Transverse colon (tissue), 4 donors: ENCODE results near the gene BRCC3. TPM values are rescaled to one million over a fixed set of nuclear protein-coding genes. Genes with fewer than 3 reads are reported as not detected.

ENCODE experiments used
- DNase-seq: peaks from one replicate; pipeline ENCODE4 v3.0.0-alpha.2; 2019
- H3K27ac ChIP-seq, 4 donors: fragments of 200-600 bp; sonication (generic); 2 replicates each; pipeline ENCODE4 v1.5.1; 2016 to 2018; ENCODE audit warnings: inconsistent platforms in 4 of 4
- H3K27me3 ChIP-seq: fragments of 200-600 bp; sonication (generic); 2 replicates; pipeline ENCODE4 v1.5.1; 2017; ENCODE audit warnings: inconsistent platforms
- H3K36me3 ChIP-seq, 4 donors: fragments of 200-600 bp; sonication (generic); 2 replicates each; pipeline ENCODE4 v1.5.1; 2017 to 2019; ENCODE audit warnings: inconsistent platforms in 4 of 4
- H3K4me1 ChIP-seq, 4 donors: fragments of 200-600 bp; sonication (generic); 2 replicates each; pipeline ENCODE4 v1.5.1; 2017 to 2020; ENCODE audit warnings: inconsistent platforms in 4 of 4
- H3K4me3 ChIP-seq, 4 donors: fragments of 200-600 bp; sonication (generic); 1 replicate in 1 of 4; 2 replicates in 3 of 4; pipeline versions ENCODE4 v1.5.1 to v1.6.1; 2017 to 2019; ENCODE audit warnings: inconsistent platforms in 4 of 4
- H3K9me3 ChIP-seq, 2 donors: fragments of 200-600 bp; sonication (generic); 2 replicates each; pipeline ENCODE4 v1.5.1; 2017 to 2019; ENCODE audit warnings: inconsistent platforms in 2 of 2
- CTCF ChIP-seq, 5 experiments: fragments of 200-600 bp in 3 of 5; fragments of 450-650 bp in 2 of 5; sonication (generic) in 3 of 5; IDR thresholded peaks; 1 replicate in 2 of 5; 2 replicates in 3 of 5; pipeline ENCODE4 v1.5.1; 2016 to 2017; ENCODE audit warnings: antibody characterized with exemption in 5 of 5, inconsistent platforms in 3 of 5, mild to moderate bottlenecking in 2 of 5, moderate library complexity in 1 of 5
- EP300 ChIP-seq: sonication (generic); formaldehyde crosslinking; IDR thresholded peaks from one replicate; pipeline ENCODE4 v1.6.1; 2017; ENCODE audit warnings: antibody characterized with exemption, low read depth
- POLR2A ChIP-seq: fragments of 450-650 bp; IDR thresholded peaks from one replicate; pipeline ENCODE4 v1.6.1; 2016; ENCODE audit warnings: antibody characterized with exemption, mild to moderate bottlenecking, moderate library complexity
- POLR2AphosphoS5 ChIP-seq, 3 donors: sonication (generic); formaldehyde crosslinking; IDR thresholded peaks; one replicate each; pipeline ENCODE4 v1.6.1; 2016; ENCODE audit warnings: antibody characterized with exemption in 3 of 3
- WGBS, 2 donors: methylation state at CpG; one replicate each; pipeline ENCODE4 v1.1.5; 2018; ENCODE audit warnings: low coverage in 1 of 2; 5-methylcytosine and 5-hydroxymethylcytosine counted together
- in situ Hi-C, 4 donors: fragments of 200-750 bp; cut with MboI; loops; one replicate each; pipeline versions ENCODE4 v1.15.0 to v1.15.1; 2017; ENCODE audit warnings: low sequenced_read_pairs in 3 of 4, low pct_ligation_motif_present in 1 of 4, low pct_unique_long_range_greater_than_20kb in 1 of 4
- intact Hi-C: fragments of 100-400 bp; cut with DNase I; formaldehyde crosslinking; loops from one replicate; pipeline ENCODE4 v1.15.1; 2023; ENCODE audit warnings: low total_unique reads
- total RNA-seq, 4 donors: library from RNA; depleted of rRNA; stranded (reverse); fragments of >200 nt; gene quantifications; one replicate each; pipeline ENCODE4 v1.1.0, GENCODE V29; 2016

Gene BRCC3
- total RNA-seq, 4 donors from 2014 or later: 17.3 to 34.2 (median 19.1) TPM

DNA sequence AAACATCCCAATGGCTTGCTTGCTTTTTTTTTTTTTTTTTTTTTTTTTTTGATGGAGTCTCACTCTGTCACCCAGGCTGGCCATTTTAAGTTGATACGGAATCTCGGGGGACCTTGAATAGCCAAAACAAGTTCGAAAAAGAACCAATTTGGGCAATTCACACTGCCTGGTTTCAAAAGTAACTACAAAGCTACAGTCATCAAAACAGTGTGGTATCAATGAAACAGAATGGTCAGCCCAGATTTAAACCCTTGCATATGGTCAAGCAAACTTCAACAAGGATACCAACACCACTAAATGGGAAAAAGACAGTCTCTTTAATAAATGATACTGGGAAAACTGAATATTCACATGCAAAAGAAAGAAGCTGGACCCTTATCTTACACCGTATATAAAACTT is 41.8 kb downstream of the BRCC3 start:
- no peak for DNase-seq
- H3K27me3 ChIP-seq: no peaks in the 10 kb centered on the region
- no peak for TF ChIP-seq EP300
- no peak for TF ChIP-seq CTCF (IDR thresholded peaks at IDR 0.05)
- TF ChIP-seq POLR2AphosphoS5 (IDR thresholded peaks at IDR 0.05): no peak
- TF ChIP-seq POLR2A: no peak
- intact Hi-C loops (no loop called here), in situ Hi-C loops (no loop called here)
- H3K9me3 ChIP-seq: no peaks in the 10 kb centered on the region
- H3K4me1 ChIP-seq: no peaks in the 10 kb centered on the region
- no peaks in the 10 kb centered on the region for H3K36me3 ChIP-seq
- H3K4me3 ChIP-seq: no peak overlapping the region
- WGBS, 2 donors: 88% methylated on average over 4 of the region's 4 CpGs; no CpG with 5 or more reads in 1 of the 2 donors
- no peak overlapping the region for H3K27ac ChIP-seq

DNA sequence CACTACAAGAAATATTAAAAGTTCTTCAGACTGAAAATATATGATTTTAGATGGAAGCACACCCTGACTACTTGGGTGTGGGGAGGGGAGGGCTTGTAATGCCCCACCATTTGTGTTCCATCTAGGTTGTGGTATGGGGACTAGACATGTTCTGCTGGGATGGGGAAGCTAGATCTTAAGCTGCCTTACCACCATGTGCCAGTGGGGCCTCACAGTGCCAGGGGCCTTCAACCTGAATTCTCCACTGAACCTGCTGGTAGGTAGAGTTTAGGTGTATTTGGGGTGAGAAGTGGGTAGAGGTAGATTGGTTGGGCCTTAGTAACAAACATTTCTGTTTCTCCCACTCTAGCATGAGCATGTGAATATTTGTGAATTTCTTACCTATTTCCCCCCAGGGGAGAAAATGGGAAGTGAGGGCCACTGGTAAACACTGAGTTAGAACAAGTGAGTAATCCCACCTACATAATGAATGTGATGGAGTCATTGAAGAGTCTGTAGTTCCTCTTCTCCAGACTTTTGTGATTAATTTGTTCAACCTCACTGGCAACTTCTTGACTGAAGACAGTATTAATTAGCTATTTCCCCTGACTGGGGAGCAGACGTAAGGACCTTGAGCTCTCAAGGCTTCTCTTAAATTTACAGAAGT is 44.0 kb downstream of the BRCC3 start:
- no peaks in the 10 kb centered on the region for H3K36me3 ChIP-seq
- no peak overlapping the region for H3K4me3 ChIP-seq
- H3K27ac ChIP-seq: no peak overlapping the region
- in situ Hi-C loops: no loop called here
- TF ChIP-seq EP300: no peak
- TF ChIP-seq CTCF (IDR thresholded peaks at IDR 0.05): no peak
- TF ChIP-seq POLR2AphosphoS5 (IDR thresholded peaks at IDR 0.05): no peak
- no peak for TF ChIP-seq POLR2A
- intact Hi-C loops: no loop called here
- DNase-seq: no peak
- H3K27me3 ChIP-seq: no peaks in the 10 kb centered on the region
- 80% methylated on average over 1 of the region's 1 CpG; no CpG with 5 or more reads in 1 of the 2 donors for WGBS, 2 donors
- no peaks in the 10 kb centered on the region for H3K9me3 ChIP-seq
- no peaks in the 10 kb centered on the region for H3K4me1 ChIP-seq

DNA sequence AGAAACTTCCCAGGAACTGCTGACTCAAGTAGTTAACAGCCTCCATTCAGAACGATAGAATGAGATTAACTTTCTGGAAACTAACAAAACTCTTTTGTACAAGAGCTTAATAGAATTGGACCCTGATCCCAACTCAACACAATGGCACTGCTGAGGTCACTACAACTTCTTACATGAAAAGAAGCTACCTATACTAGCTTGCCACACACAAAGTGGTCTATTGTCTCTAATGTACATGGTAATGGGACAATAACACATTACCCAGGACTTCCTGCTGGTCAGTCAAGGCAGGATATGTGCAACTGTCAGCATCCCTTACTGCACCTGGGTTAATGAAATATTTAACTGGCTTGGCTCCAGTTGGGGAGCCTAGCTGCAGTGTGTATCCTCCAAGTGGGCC is 56.2 kb downstream of the BRCC3 start:
- in situ Hi-C loops: no loop called here
- TF ChIP-seq EP300: no peak
- TF ChIP-seq CTCF (IDR thresholded peaks at IDR 0.05): no peak
- no peak for TF ChIP-seq POLR2A
- no peak for TF ChIP-seq POLR2AphosphoS5 (IDR thresholded peaks at IDR 0.05)
- WGBS, 2 donors: 47 to 83% methylated on average over 1 of the region's 1 CpG
- H3K36me3 ChIP-seq: no peaks in the 10 kb centered on the region
- no peaks in the 10 kb centered on the region for H3K4me1 ChIP-seq
- no peaks in the 10 kb centered on the region for H3K27me3 ChIP-seq
- no peaks in the 10 kb centered on the region for H3K9me3 ChIP-seq
- no peak overlapping the region for H3K27ac ChIP-seq
- intact Hi-C loops: no loop called here
- DNase-seq: no peak
- no peak overlapping the region for H3K4me3 ChIP-seq

DNA sequence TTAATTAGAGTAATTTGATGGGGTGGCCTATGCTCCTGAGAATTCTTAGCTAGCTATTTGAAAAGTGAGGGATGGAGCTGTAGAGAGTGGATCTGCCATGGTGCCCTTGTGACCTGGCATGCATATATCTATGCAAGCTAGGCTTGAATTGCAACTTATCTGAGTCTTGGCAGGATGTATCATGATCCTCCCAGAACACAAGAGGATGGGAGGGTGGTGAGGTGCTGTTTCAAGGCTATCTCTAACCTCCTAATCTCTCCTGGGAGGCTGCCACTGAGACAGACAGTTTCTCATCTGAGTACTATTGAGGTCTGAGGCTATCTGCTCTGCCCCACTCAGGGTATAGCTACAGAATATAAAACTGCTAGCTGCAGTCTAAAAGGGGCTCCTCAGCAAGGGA is 56.6 kb downstream of the BRCC3 start:
- TF ChIP-seq POLR2AphosphoS5 (IDR thresholded peaks at IDR 0.05) (no peak), EP300 (no peak), CTCF (IDR thresholded peaks at IDR 0.05) (no peak), POLR2A (no peak)
- Histone ChIP-seq H3K27me3 (no peaks in the 10 kb centered on the region), H3K4me1 (no peaks in the 10 kb centered on the region), H3K9me3 (no peaks in the 10 kb centered on the region), H3K27ac (no peak overlapping the region), H3K36me3 (no peaks in the 10 kb centered on the region), H3K4me3 (no peak overlapping the region)
- DNase-seq: no peak
- in situ Hi-C loops: no loop called here
- intact Hi-C loops: no loop called here
